ENCODE results near the gene GALNS. TPM values are rescaled to one million over a fixed set of nuclear protein-coding genes. Genes with fewer than 3 reads are reported as not detected.
"Not testable (repeated sequence)": the region's sequence is repeated elsewhere in the genome, so short reads cannot be mapped to it uniquely, and the experiment has no call there.

Gene GALNS
- total RNA-seq, 1 experiment from 2014 or later = 62.3 TPM

DNA sequence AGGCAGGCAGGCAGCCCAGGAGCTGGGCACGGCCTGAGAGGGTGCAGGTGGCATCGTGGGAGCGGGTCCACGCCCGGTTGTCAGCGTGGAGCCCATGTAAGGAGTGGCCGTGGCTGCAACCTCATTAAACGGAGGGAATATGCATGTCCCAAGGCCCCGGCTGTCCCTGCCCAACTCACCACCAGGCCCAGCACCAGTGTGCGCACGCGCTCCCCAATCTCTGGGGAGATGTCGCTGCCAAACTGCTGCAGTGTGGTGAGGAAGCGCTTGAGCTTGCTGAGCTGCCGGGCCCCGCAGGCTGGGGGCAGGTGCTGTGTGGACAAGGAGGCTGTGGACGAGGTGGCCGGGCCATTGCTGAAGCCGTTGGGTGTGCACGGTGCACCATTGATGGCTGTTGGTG is 35.3 kb upstream of the GALNS start:
- H3K9me2 ChIP-seq (ENCODE audit: insufficient read depth) = no peaks in the 10 kb centered on the region
- H3K79me2 ChIP-seq (ENCODE audit: low read depth) = no peaks in the 10 kb centered on the region
- intact Hi-C loops (cut with micrococcal nuclease; ENCODE audit: unreplicated experiment) = no loop called here
- ChIA-PET POLR2A (ENCODE audit: unreplicated experiment) (no interaction called here), CTCF (no interaction called here)
- no peak overlapping the region for H3K4me3 ChIP-seq
- DNase-seq = no peak
- H4K20me1 ChIP-seq (ENCODE audit: insufficient read depth) = no peaks in the 10 kb centered on the region
- no peaks in the 10 kb centered on the region for H3K4me1 ChIP-seq (replicated peaks; ENCODE audit: insufficient read depth)
- no peak overlapping the region for H2AFZ ChIP-seq
- H3K36me3 ChIP-seq (ENCODE audit: low read depth) = no peaks in the 10 kb centered on the region
- no peaks in the 10 kb centered on the region for H3K9me3 ChIP-seq (ENCODE audit: insufficient read depth, low read depth)
- H3K27me3 ChIP-seq (ENCODE audit: insufficient read depth, low read depth) = peaks cover 21% of the 10 kb centered on the region; the same call in 1 of the 2 replicates
- TF ChIP-seq, protein P1, sequence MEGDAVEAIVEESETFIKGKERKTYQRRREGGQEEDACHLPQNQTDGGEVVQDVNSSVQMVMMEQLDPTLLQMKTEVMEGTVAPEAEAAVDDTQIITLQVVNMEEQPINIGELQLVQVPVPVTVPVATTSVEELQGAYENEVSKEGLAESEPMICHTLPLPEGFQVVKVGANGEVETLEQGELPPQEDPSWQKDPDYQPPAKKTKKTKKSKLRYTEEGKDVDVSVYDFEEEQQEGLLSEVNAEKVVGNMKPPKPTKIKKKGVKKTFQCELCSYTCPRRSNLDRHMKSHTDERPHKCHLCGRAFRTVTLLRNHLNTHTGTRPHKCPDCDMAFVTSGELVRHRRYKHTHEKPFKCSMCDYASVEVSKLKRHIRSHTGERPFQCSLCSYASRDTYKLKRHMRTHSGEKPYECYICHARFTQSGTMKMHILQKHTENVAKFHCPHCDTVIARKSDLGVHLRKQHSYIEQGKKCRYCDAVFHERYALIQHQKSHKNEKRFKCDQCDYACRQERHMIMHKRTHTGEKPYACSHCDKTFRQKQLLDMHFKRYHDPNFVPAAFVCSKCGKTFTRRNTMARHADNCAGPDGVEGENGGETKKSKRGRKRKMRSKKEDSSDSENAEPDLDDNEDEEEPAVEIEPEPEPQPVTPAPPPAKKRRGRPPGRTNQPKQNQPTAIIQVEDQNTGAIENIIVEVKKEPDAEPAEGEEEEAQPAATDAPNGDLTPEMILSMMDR (conservative IDR thresholded peaks at IDR 0.05) = no peak
- no peak for TF ChIP-seq EZH2 (IDR thresholded peaks at IDR 0.05; ENCODE audit: low read depth)
- H3F3A ChIP-seq (ENCODE audit: insufficient read depth, low read depth) = no peaks in the 10 kb centered on the region
- no peak overlapping the region for H3K4me2 ChIP-seq
- no TSS peak for BruUV-seq (replicated peaks)
- no peak overlapping the region for H3K27ac ChIP-seq

DNA sequence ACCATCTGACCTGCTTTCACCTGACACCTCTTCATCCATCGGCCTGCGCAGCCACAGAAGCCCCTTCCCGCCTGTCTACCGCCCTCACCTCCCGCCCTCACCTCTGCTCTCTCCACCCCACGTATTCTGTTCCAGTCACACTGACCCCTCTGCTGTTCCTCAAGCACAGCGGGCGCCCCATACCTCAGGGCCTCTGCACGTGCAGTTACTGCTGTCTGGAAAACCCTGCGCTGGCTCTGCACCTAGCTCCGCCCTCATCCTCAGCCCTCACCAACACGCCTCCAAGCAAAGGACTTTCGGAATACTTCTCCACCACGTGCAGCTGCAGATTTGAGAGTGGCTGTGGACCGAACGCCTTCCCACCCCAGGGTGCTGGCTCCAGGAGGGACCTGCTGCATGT is 34.3 kb upstream of the GALNS start:
- POLR2A ChIA-PET (ENCODE audit: unreplicated experiment) = no interaction called here
- no peak overlapping the region for H3K4me3 ChIP-seq
- BruUV-seq (replicated peaks) = no TSS peak
- H3K36me3 ChIP-seq (ENCODE audit: low read depth) = no peaks in the 10 kb centered on the region
- no peaks in the 10 kb centered on the region for H3K4me1 ChIP-seq (replicated peaks; ENCODE audit: insufficient read depth)
- CTCF ChIA-PET = no interaction called here
- H3F3A ChIP-seq (ENCODE audit: insufficient read depth, low read depth) = no peaks in the 10 kb centered on the region
- H4K20me1 ChIP-seq (ENCODE audit: insufficient read depth) = no peaks in the 10 kb centered on the region
- TF ChIP-seq, protein P1 (conservative IDR thresholded peaks at IDR 0.05) = no peak
- no peak for TF ChIP-seq EZH2 (IDR thresholded peaks at IDR 0.05; ENCODE audit: low read depth)
- H2AFZ ChIP-seq = no peak overlapping the region
- no peaks in the 10 kb centered on the region for H3K9me2 ChIP-seq (ENCODE audit: insufficient read depth)
- no peak overlapping the region for H3K27ac ChIP-seq
- no peaks in the 10 kb centered on the region for H3K9me3 ChIP-seq (ENCODE audit: insufficient read depth, low read depth)
- intact Hi-C loops (cut with micrococcal nuclease; ENCODE audit: unreplicated experiment) = no loop called here
- H3K79me2 ChIP-seq (ENCODE audit: low read depth) = no peaks in the 10 kb centered on the region
- peaks cover 13% of the 10 kb centered on the region; the same call in 1 of the 2 replicates for H3K27me3 ChIP-seq (ENCODE audit: insufficient read depth, low read depth)
- H3K4me2 ChIP-seq = no peak overlapping the region
- DNase-seq = no peak

DNA sequence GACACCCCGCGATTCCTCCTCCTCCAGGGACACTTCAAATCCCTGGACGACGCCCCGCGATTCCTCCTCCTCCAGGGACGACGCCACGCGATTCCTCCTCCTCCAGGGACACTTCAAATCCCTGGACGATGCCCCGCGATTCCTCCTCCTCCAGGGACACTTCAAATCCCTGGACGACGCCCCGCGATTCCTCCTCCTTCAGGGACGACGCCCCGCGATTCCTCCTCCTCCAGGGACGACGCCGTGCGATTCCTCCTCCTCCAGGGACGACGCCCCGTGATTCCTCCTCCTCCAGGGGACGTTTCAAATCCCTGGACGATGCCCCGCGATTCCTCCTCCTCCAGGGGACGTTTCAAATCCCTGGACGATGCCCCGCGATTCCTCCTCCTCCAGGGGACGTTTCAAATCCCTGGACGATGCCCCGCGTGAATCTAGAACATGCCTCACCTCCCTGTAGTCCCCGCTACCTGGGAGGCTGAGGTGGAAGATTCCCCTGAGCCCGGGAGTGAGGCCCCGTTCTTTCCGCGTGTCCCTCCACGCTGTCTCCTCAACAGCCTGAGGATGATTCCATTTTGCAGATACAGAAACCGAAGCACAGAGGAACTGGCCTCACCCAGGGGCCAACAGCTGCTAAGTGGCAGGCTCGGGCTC is 33.1 kb upstream of the GALNS start:
- BruUV-seq (replicated peaks); H3K9me2 ChIP-seq (ENCODE audit: insufficient read depth); H4K20me1 ChIP-seq (ENCODE audit: insufficient read depth); H3K9me3 ChIP-seq (ENCODE audit: insufficient read depth, low read depth); H3K36me3 ChIP-seq (ENCODE audit: low read depth); DNase-seq; H3K79me2 ChIP-seq (ENCODE audit: low read depth); H3K4me1 ChIP-seq (replicated peaks; ENCODE audit: insufficient read depth); H3K4me3 ChIP-seq; H2AFZ ChIP-seq; POLR2A ChIA-PET (ENCODE audit: unreplicated experiment); H3K4me2 ChIP-seq; intact Hi-C loops (cut with micrococcal nuclease; ENCODE audit: unreplicated experiment); H3K27ac ChIP-seq; H3F3A ChIP-seq (ENCODE audit: insufficient read depth, low read depth): not testable (repeated sequence)
- CTCF ChIA-PET = interaction anchor here (0.6 kb wide), 1 partner anchor 152 kb away, joined by 3 read pairs; no protein-coding TSS in a partner anchor
- H3K27me3 ChIP-seq (ENCODE audit: insufficient read depth, low read depth) = peaks cover 13% of the 10 kb centered on the region; the same call in 1 of the 2 replicates
